A549 (cell line): Measurements from ENCODE around the gene CACNA2D4.

ENCODE experiments used
- BHLHE40 ChIP-seq: IDR thresholded peaks from 2 replicates; pipeline ENCODE4 v1.6.1; 2012; ENCODE audit warnings: low read depth, low read length, inconsistent platforms
- CBX2 ChIP-seq: fragments of 200-600 bp; sonication (generic); IDR thresholded peaks from 2 replicates; pipeline ENCODE4 v1.6.1; 2016; ENCODE audit warnings: low read depth, mild to moderate bottlenecking, borderline replicate concordance
- CHD2 ChIP-seq: fragments of 150-350 bp; IDR thresholded peaks from 2 replicates; pipeline ENCODE4 v1.6.1; 2014; ENCODE audit warnings: low read length; ENCODE audit not compliant: partially characterized antibody
- CTCF ChIP-seq: fragments of >200 bp; sonication (Bioruptor Twin); formaldehyde crosslinking; IDR thresholded peaks from 3 replicates; pipeline ENCODE4 v1.5.1; 2016
- EHMT2 ChIP-seq: fragments of 200-600 bp; sonication (generic); IDR thresholded peaks from 2 replicates; pipeline ENCODE4 v1.6.1; 2016; ENCODE audit warnings: antibody characterized with exemption, low read depth, mild to moderate bottlenecking, moderate library complexity
- KDM1A ChIP-seq: fragments of 200-600 bp; sonication (generic); IDR thresholded peaks from 2 replicates; pipeline ENCODE4 v1.6.1; 2016; ENCODE audit warnings: low read depth, mild to moderate bottlenecking
- MAX ChIP-seq: IDR thresholded peaks from 2 replicates; pipeline ENCODE4 v1.6.1; 2012
- MYC ChIP-seq: IDR thresholded peaks from 2 replicates; pipeline ENCODE4 v1.6.1; 2012; ENCODE audit warnings: mild to moderate bottlenecking, inconsistent platforms, low read length, improper control_type of control experiment, borderline replicate concordance
- PBX3 ChIP-seq: IDR thresholded peaks from 2 replicates; pipeline ENCODE4 v1.6.1; 2012
- POLR2A ChIP-seq: IDR thresholded peaks from 2 replicates; pipeline ENCODE4 v1.6.1; 2012; ENCODE audit warnings: mild to moderate bottlenecking, low read length
- RNF2 ChIP-seq: fragments of 200-600 bp; sonication (generic); IDR thresholded peaks from 2 replicates; pipeline ENCODE4 v1.6.1; 2016; ENCODE audit warnings: low read depth, mild to moderate bottlenecking, antibody characterized with exemption, moderate library complexity, borderline replicate concordance
- ZC3H11A ChIP-seq: fragments of 450-650 bp; IDR thresholded peaks from 2 replicates; pipeline ENCODE4 v1.6.1; 2014; ENCODE audit warnings: antibody characterized with exemption, mild to moderate bottlenecking

- TF ChIP-seq MAX: no peak
- TF ChIP-seq ZC3H11A: no peak
- no peak for TF ChIP-seq POLR2A
- TF ChIP-seq RNF2: no peak
- TF ChIP-seq KDM1A: no peak
- no peak for TF ChIP-seq CBX2
- TF ChIP-seq CTCF: no peak
- no peak for TF ChIP-seq PBX3
- TF ChIP-seq EHMT2: no peak
- no peak for TF ChIP-seq CHD2
- no peak for TF ChIP-seq BHLHE40
- no peak for TF ChIP-seq MYC
Observed at GRCh38 chr12:1844661-1845409, 73.6 kb downstream of the CACNA2D4 start.
